Thymus (tissue), 11 donors: ENCODE measurements around the gene RPS6KC1. TPM values are rescaled to one million over a fixed set of nuclear protein-coding genes. Genes with fewer than 3 reads are reported as not detected.
"Not testable (repeated sequence)": the region's sequence is repeated elsewhere in the genome, so short reads cannot be mapped to it uniquely, and the experiment has no call there.

Experiments
- DNase-seq, 9 donors: peaks; one replicate each; pipeline ENCODE4 v3.0.0-alpha.2; 2013; ENCODE audit warnings: low spot score in 9 of 9, low read depth in 6 of 9, missing footprints in 1 of 9
- H3K27ac ChIP-seq, 2 donors: one replicate each; pipeline ENCODE4 v1.5.1; 2013; ENCODE audit warnings: control low read depth in 1 of 2, low read depth in 1 of 2, low read length in 1 of 2, mild to moderate bottlenecking in 1 of 2, moderate library complexity in 1 of 2
- H3K27me3 ChIP-seq, 2 donors: one replicate each; pipeline ENCODE4 v1.5.1; 2013; ENCODE audit warnings: low read length in 1 of 2; ENCODE audit not compliant: control insufficient read depth in 2 of 2, insufficient read depth in 1 of 2
- H3K36me3 ChIP-seq, 2 donors: one replicate each; pipeline ENCODE4 v1.5.1; 2013; ENCODE audit warnings: low read length in 1 of 2, mild to moderate bottlenecking in 1 of 2, moderate library complexity in 1 of 2; ENCODE audit not compliant: control insufficient read depth in 2 of 2, insufficient read depth in 2 of 2
- H3K4me1 ChIP-seq, 2 donors: one replicate each; pipeline ENCODE4 v1.5.1; 2013; ENCODE audit warnings: low read length in 2 of 2; ENCODE audit not compliant: control insufficient read depth in 2 of 2, insufficient read depth in 2 of 2
- H3K4me3 ChIP-seq, 2 donors: one replicate each; pipeline ENCODE4 v1.5.1; 2013; ENCODE audit warnings: low read length in 2 of 2, control low read depth in 1 of 2, mild to moderate bottlenecking in 1 of 2
- H3K9me3 ChIP-seq, 2 donors: one replicate each; pipeline ENCODE4 v1.5.1; 2013; ENCODE audit warnings: low read length in 1 of 2, mild to moderate bottlenecking in 1 of 2; ENCODE audit not compliant: control insufficient read depth in 2 of 2, insufficient read depth in 1 of 2
- WGBS: extraction: QIAGEN DNeasy Blood & Tissue Kit; methylation state at CpG from one replicate; pipeline ENCODE4 v1.1.7; 2013; 5-methylcytosine and 5-hydroxymethylcytosine counted together
- polyA plus RNA-seq: library from polyadenylated mRNA; stranded (reverse); fragments of 200-250 nt; gene quantifications from one replicate; pipeline ENCODE4 v1.2.3, GENCODE V29; 2013
- total RNA-seq: library from RNA; stranded (reverse); fragments of 120-200 nt; gene quantifications from one replicate; pipeline ENCODE4 v1.2.4, GENCODE V29; 2013
- donor health status: healthy.

The RPS6KC1 gene
- total and polyA plus RNA-seq, 2 donors, result 7.2 to 8.8 TPM

DNA sequence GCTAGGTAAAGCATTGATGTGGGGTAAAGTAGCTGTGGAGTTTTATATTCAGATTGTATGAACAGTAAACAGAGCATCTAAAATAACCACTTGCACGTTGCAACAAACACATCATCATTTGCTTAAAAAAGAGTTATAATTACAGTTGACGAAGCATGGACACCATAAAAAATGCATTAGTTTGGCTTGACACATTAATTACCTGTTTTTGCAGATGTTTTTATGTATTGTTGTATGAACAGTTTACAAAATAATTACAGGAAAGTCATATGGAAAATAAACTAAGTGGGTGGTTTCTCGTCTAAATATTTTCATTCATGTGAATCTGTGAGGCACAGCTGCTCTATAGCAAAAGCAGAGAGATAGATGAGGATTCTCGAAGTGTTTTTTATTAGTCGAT is 108.3 kb downstream of the RPS6KC1 start:
- WGBS, result 97% methylated on average over 5 of the region's 5 CpGs
- H3K27me3 ChIP-seq, result no peaks in the 10 kb centered on the region
- H3K4me1 ChIP-seq, result no peaks in the 10 kb centered on the region
- no peak overlapping the region for H3K4me3 ChIP-seq
- H3K27ac ChIP-seq, result no peak overlapping the region
- no peak for DNase-seq
- no peaks in the 10 kb centered on the region for H3K36me3 ChIP-seq
- no peaks in the 10 kb centered on the region for H3K9me3 ChIP-seq

DNA sequence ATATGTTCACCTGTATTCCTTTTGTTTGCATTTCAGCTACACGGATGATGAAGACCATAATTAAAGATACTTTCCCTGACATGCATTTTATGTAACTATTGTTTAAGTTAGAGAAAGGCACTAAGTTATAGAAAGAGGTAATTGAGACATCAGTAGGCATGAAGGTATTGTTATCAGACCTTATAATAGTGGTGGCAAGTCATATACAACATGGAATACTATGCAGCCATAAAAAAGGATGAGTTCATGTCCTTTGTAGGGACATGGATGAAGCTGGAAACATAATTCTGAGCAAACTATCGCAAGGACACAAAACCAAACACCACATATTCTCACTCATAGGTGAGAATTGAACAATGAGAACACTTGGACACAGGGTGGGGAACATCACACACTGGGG is 109.4 kb downstream of the RPS6KC1 start:
- not testable (repeated sequence) for H3K27me3 ChIP-seq

DNA sequence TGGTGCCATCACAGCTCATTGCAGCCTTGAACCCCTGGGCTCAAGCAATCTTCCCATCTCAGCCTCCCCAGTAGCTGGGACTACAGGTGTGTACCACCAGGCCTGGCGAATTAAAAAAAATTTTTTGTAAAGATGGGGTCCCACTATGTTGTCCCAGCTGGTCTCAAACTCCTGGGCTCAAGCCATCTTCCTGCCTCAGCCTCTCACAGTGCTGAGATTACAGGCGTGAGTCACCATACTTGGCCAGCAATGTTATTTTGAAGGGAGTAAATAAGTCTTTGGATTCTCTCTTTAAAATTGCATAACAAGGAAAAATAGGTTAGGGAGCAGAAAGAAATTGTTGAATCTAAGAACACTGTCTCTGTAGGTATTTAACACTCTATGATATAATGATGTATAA is 111.3 kb downstream of the RPS6KC1 start:
- H3K27me3 ChIP-seq, result no peaks in the 10 kb centered on the region
- no peak for DNase-seq
- H3K4me3 ChIP-seq, result no peak overlapping the region
- H3K9me3 ChIP-seq, result no peaks in the 10 kb centered on the region
- over 99% methylated on average over 2 of the region's 2 CpGs for WGBS
- H3K4me1 ChIP-seq, result no peaks in the 10 kb centered on the region
- no peak overlapping the region for H3K27ac ChIP-seq
- no peaks in the 10 kb centered on the region for H3K36me3 ChIP-seq

More for the DNA sequence above, 109.4 kb downstream of the RPS6KC1 start:
- 97% methylated on average over 2 of the region's 2 CpGs for WGBS
- not testable (repeated sequence) for DNase-seq, H3K36me3 ChIP-seq, H3K27ac ChIP-seq, H3K9me3 ChIP-seq, H3K4me1 ChIP-seq, H3K4me3 ChIP-seq

DNA sequence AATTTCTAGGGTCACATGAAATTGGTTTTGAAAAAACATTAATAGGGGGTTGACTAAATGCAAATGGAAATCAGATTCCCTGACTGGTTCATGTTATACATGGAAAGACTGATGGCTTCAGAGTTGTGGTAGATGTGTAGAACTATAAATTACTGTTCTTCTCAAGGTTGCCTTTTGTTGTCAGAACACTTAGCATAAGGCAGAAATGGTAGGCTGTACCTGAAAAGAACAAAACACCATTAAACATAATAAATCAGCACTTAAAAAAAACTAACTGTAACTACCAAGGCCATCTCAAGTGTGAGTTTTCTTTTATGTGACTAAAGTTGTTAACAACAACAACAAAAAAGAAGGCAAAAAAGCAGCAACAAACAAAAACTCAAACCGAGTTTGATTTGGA is 111.8 kb downstream of the RPS6KC1 start:
- H3K4me1 ChIP-seq, result no peaks in the 10 kb centered on the region
- H3K4me3 ChIP-seq, result no peak overlapping the region
- 97% methylated on average over 1 of the region's 1 CpG for WGBS
- no peaks in the 10 kb centered on the region for H3K36me3 ChIP-seq
- no peak overlapping the region for H3K27ac ChIP-seq
- no peaks in the 10 kb centered on the region for H3K9me3 ChIP-seq
- DNase-seq, result no peak
- no peaks in the 10 kb centered on the region for H3K27me3 ChIP-seq

DNA sequence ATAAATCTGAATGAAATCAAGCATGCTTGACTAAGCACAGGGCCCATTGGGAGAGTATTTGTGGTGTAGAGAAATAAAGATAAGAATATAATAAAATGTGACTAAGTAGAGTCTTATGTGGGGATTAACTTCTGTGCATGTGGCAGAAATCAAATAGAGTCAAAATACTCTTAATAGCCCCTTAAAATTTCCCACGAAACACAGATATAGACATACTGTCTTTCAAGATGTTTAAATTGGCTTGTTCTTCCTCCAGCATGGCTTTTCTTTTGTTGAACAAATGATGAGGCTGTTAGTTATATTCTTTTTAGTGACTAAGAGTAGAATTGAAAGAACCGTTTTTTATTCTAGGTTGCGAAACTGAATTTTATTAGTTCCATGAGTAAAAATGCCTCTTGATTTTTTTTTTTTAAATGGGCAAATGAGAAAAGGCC is 112.3 kb downstream of the RPS6KC1 start:
- no peak for DNase-seq
- Histone ChIP-seq H3K4me1 (no peaks in the 10 kb centered on the region), H3K4me3 (no peak overlapping the region), H3K9me3 (no peaks in the 10 kb centered on the region), H3K36me3 (no peaks in the 10 kb centered on the region), H3K27ac (no peak overlapping the region), H3K27me3 (no peaks in the 10 kb centered on the region)
- WGBS, result over 99% methylated on average over 3 of the region's 3 CpGs

DNA sequence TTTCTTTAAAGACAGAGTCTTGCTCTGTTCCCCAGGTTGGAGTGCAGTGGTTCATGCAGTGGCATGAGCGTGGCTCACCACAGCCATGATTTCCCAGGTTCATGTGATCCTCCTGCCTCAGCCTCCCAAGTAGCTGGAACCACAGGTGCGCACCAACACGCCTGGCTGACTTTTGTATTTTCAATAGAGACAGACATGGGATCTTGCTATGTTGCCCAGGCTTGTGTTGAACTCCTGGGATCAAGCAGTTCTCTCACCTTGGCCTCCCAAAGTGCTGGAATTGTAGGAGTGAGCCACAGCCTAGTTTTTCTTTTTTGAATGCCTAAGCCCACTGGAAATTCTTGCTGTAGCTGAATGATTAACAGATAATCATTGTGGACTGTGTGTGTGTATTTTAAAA is 113.5 kb downstream of the RPS6KC1 start:
- Histone ChIP-seq H3K4me1 (no peaks in the 10 kb centered on the region), H3K9me3 (no peaks in the 10 kb centered on the region), H3K36me3 (no peaks in the 10 kb centered on the region), H3K27ac (no peak overlapping the region), H3K27me3 (no peaks in the 10 kb centered on the region), H3K4me3 (no peak overlapping the region)
- DNase-seq, result no peak
- WGBS, result 98% methylated on average over 3 of the region's 3 CpGs

DNA sequence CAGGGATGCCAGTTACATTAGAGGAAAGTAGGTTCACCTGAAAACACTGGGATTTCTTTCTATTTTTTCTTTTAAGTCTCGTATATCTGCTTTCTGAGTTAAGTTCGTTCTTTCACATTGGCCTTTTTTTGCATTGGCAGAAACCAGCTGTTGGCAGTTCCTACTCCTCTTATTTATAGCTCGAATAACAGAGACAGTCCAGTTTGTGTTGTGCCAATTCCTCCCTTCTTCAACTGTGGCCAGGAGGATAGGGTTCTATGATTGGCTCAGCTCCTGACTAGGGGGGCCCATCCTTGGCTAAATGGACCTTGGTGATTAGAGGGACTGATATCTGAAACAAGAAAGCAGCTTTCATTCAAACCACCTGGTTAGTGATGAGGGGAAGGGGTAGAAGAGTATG is 115.8 kb downstream of the RPS6KC1 start:
- Histone ChIP-seq H3K27me3 (no peaks in the 10 kb centered on the region), H3K4me3 (no peak overlapping the region), H3K27ac (no peak overlapping the region), H3K36me3 (no peaks in the 10 kb centered on the region), H3K9me3 (no peaks in the 10 kb centered on the region), H3K4me1 (no peaks in the 10 kb centered on the region)
- DNase-seq, result no peak
- whole genome bisulfite sequencing, result 66% methylated on average over 3 of the region's 3 CpGs

DNA sequence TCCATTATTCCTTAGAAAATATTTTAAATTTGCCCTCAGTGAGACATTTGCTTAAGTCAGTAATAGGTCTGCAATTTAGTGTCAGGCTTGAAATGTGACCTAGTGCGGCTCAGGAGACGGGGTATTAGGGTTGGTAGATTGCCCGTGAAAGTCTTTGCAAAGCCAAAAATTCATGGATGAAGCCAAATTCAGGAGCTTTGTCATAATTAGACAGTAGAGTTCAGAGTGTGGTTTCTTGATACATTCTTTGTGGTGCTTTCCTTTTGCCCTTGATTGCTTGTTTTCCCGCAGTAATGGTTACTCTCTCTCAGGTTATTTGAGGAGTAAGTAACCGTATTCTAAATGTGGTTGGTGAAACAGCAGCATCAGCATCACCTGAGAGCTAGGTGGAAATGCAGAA is 120.7 kb downstream of the RPS6KC1 start:
- Histone ChIP-seq H3K4me3 (no peak overlapping the region), H3K9me3 (no peaks in the 10 kb centered on the region), H3K27ac (no peak overlapping the region), H3K36me3 (peaks cover 0 to 3% of the 10 kb centered on the region in 2 donors), H3K4me1 (no peaks in the 10 kb centered on the region), H3K27me3 (no peaks in the 10 kb centered on the region)
- 96% methylated on average over 5 of the region's 5 CpGs for WGBS
- no peak for DNase-seq

DNA sequence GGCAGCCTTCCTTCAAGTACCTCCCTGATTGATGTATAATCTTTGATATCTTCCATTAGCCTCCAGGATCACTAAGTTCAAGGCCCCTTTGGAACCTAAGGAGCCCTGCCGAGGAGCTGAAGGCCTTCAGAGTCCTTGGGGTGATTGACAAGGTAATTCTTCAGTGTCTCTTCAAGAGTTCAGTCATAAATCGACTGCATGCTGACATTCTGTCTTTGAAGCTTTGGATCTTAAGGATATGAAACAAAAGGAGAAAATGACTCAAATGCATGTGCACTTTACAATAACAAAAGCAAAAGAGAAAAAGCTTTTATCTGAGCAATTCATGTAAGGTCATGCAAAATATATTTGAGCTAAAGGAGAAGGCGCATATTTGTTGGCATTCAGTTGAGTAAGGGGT is 125.3 kb downstream of the RPS6KC1 start:
- no peak overlapping the region for H3K4me3 ChIP-seq
- H3K9me3 ChIP-seq, result no peaks in the 10 kb centered on the region
- no peak for DNase-seq
- H3K27me3 ChIP-seq, result no peaks in the 10 kb centered on the region
- 95% methylated on average over 3 of the region's 3 CpGs for WGBS
- no peaks in the 10 kb centered on the region for H3K4me1 ChIP-seq
- no peak overlapping the region for H3K27ac ChIP-seq
- H3K36me3 ChIP-seq, result peaks cover 0 to 3% of the 10 kb centered on the region in 2 donors

DNA sequence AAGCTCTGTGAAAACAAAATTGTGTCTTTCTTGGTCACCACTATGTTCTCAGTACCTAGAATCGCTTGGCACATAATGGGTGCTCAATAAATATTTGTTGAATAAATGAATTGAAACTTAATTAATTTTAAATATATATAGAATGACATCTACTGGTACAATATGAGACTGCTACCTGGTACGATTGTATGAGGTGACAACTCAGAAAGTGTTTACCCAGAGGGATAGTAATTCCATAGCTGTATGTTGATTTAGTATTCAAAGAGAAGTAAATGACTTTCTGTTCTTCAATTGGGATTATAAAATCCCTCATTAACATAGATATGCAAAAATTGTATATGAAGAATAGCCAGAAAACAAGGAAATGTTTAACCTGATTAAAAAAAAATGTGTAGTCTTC is 128.7 kb downstream of the RPS6KC1 start:
- no peak overlapping the region for H3K27ac ChIP-seq
- peaks cover 0 to 3% of the 10 kb centered on the region in 2 donors for H3K36me3 ChIP-seq
- H3K4me3 ChIP-seq, result no peak overlapping the region
- WGBS, result 96% methylated on average over 2 of the region's 2 CpGs
- no peaks in the 10 kb centered on the region for H3K4me1 ChIP-seq
- H3K27me3 ChIP-seq, result no peaks in the 10 kb centered on the region
- DNase-seq, result no peak
- no peaks in the 10 kb centered on the region for H3K9me3 ChIP-seq
